SHP77 (cell line): ENCODE measurements around the gene EZH2.

Experiments
- DNase-seq, 2 experiments: peaks; one replicate each; lab custom pipeline; 2025; lab: John Stamatoyannopoulos, UW

Gene EZH2

GRCh38 chr7:148804343-148805235 lies 79.5 kb downstream of the EZH2 start:
- DNase-seq: no peak

- DNase-seq: no peak
Measured at GRCh38 chr7:148803094-148803493, 81.0 kb downstream of the EZH2 start.

DNA sequence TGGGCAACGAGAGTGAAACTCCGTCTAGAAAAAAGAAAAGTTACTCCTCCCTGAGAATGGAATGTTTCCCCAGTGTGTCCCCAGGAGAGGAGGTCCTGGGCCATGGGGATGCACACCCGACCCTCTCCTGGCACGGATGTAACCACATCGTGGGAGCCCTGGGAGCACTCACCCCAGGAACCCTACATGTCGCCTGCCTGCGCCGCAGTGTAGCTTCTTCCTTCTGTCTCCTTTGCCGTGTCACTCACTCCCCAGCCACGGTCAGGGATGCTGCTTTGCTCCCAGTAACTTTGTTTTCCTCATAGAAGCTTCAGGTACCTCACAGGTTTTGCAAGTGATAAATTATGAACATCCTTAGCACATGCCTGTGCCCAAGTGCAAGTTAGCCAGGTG lies 82.0 kb downstream of the EZH2 start:
- DNase-seq: no peak

DNA sequence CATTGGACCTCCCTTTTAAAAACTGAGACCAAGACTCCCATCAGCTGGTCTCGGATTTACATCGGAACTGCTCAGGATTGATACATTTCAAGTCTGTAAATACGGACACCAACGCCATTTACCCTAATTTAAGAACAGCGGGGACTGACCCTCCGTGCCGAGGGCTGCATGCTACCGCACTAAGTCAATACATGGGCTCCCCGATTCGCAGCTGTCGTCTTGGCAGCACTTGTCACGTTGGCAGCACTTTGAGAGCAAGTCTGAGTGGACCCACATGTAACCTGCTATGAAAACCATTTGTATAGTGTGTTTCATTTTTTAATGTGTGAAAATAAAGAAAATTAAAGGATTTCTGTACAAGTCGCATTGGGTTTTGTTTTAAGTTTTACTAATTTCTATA lies 83.4 kb downstream of the EZH2 start:
- no peak for DNase-seq

DNA sequence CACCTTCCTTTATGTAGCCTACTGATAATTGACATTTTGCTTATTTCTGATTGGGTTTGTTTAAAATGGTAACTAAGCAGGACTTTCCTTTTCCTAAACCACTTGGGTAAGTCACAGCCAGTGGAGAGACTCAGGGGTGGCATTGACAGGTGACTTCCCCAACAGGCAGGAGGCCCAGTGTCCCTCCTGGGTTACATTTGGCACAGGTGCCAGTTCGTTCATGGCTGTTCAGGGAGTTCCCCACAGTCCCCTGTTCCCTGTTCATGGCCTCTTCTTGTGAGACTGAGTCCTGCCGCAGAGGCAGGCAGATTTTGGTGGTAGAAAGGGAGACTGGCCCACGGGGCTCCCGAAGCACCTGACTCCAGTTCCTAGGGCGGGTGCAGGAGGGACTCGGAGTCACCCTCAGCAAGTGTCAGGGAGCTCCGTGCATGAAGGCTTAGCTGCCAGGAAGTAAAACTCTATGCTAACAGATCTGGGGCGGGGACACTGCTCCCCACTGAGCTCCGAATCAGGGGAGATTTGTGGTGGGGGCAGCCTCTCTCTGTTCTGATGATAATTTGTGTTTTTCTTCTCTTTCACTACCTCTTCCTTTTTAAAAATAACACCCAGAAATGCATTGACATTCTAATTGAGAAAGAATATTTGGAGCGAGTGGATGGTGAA lies 84.1 kb downstream of the EZH2 start:
- no peak for DNase-seq

DNA sequence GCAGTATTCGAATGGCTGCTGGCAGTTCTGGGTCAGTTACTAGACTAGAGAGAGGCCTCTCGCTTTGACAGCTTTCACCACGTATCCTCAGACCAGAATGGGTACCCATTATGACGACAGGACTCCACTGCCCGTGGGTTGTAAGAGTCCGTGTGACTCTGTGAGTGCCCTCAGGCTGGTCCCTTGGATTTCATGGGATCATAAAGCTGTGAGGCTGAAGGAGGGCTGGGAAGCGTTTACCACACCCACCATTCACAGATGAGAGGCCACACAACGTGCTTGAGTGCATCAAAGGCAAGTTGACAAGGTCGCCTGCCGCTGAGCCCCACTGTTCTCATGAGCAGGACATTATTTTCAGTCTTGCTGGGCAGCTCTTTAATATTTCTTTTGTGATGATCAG lies 87.2 kb downstream of the EZH2 start:
- DNase-seq: no peak

DNA sequence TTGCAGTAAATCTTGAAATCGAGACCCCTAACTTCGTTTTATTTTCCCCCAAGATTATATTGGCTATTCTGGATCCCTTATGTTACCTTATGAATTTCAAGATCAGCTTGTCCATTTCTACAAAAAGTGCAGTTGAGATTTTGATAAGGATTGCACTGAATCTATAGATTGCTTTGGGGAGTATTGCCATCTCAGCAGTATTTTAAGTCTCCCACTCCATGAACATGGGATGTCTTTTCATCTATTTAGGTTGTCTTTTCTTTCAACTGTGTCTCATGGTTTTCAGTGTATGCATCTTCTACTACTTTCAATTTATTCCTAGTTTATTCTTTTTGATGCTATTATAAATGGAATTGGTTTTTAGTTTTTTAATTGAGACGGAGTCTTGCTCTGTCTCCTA lies 89.6 kb downstream of the EZH2 start:
- no peak for DNase-seq

GRCh38 chr7:148793590-148793989 lies 90.5 kb downstream of the EZH2 start:
- DNase-seq: no peak

- DNase-seq: no peak
Measured at GRCh38 chr7:148791546-148791945, 92.5 kb downstream of the EZH2 start.

GRCh38 chr7:148790850-148791249 lies 93.2 kb downstream of the EZH2 start:
- DNase-seq: no peak

GRCh38 chr7:148790131-148790726 lies 93.9 kb downstream of the EZH2 start:
- no peak for DNase-seq

- DNase-seq: no peak
Measured at GRCh38 chr7:148789220-148789619, 94.9 kb downstream of the EZH2 start.

DNA sequence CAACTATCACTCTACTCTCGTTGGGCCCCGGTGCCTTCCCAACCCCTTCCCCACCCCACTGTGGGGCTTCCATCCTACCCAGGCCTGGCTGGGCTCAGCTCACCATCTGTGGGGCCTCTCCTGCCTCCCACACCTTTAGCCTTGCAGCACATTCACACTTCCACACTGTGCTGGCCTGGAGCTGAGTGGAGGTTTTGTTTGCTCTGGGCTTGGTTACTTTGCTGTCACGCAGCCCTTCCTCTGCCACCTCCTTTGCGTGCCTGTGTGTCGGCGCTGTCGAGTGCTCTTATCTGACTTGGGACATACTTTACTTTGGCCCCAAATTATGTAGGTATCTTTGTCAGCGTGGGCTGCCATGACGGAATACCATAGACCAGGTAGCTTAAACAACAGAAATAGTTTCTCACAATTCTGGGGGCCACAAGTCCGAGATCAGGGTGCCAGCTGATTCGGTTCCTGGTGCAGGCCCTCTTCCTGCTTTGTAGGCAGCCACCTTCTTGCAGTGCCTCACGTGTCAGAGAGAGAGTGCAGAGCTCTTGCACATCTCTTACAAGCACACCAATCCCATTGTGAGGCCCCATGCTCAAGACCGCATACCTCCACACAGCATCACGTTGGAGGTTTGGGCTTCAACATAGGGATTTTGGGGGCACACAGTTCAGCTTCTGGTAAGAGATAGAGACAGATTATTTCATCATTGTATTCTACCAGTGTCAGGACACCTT lies 96.4 kb downstream of the EZH2 start:
- no peak for DNase-seq

DNA sequence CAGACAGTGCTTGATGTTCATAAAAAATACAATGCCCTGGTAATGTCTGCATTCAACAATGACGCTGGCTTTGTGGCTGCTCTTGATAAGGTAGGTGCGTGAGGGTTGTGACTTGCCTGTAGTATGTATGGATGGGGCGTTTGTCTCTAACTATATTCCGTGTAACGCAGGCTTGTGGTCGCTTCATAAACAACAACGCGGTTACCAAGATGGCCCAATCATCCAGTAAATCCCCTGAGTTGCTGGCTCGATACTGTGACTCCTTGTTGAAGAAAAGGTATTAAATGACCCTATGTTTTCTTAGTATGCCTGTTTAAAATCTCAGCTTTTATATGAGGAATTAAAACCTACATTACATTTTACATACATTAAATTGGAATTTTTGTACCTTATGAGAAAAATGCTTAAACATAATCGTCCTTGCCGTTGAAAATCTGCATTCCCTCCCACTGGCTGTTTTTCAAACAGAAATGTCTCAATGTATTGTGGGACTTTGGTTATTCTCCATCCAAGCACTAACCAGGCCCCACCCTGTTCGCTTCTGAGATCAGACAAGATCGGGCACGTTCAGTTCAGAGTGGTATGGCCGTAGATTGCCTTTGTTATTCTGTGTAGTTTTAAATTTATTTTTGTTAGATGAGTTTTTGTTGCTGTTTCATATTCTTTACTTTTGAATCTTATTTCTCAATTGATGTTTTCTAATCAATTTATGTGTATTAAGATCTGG lies 100.1 kb downstream of the EZH2 start:
- no peak for DNase-seq

DNA sequence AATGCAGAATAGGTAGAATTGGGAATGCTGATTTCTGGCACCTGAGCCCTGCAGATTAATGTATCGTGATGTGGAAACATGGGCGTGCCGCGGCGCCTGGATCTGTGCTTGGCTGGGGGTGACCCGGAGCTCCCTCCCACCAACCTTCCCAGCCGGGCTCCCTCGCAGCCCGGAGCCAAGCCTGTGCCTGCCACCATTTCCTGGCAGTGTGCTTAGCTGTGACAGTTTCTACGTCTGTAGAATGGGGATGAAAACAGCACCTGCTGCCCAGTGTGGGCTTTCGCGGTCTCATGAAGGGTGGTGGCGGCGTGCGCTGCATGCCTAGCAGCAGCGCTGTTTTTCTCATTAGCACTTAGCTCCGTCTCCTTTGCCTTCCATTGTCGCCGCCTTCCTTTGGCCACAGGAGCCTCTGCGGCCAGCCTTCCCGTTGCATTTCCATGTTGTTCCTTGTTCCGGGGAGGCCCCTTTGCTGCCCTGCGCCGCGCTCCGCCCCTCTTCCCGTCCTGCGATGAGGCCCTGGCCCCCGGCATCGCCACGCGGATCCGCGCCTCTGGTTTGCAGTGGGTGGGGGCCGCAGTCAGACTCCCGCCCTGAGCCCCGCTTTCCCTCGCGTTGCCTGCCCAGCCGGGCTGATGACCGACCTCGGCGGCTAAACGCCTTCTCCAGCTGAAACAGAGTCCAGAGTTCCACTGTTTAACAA lies 101.2 kb downstream of the EZH2 start:
- no peak for DNase-seq

DNA sequence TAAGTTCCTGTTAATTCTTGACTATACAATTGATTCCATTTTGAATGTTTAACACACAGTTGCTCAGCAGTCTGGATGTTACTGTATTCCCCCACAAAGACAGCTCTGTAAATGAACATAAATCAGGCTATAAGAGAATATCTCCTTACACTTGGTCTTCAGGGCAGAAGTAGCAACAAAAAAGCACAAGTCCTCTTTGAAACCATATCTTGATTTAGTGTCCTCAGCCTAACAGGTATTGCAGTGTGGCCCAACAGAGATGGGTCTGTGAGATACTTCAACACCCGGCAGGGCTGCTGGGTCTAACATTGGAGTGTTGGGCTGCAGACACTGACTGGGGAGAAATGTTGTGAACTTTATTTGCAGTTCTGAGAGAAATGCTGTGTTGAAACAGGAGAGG lies 109.6 kb downstream of the EZH2 start:
- DNase-seq: no peak

- no peak for DNase-seq
Measured at GRCh38 chr7:148773334-148773733, 110.8 kb downstream of the EZH2 start.

- no peak for DNase-seq
Measured at GRCh38 chr7:148772297-148773089, 111.6 kb downstream of the EZH2 start.

DNA sequence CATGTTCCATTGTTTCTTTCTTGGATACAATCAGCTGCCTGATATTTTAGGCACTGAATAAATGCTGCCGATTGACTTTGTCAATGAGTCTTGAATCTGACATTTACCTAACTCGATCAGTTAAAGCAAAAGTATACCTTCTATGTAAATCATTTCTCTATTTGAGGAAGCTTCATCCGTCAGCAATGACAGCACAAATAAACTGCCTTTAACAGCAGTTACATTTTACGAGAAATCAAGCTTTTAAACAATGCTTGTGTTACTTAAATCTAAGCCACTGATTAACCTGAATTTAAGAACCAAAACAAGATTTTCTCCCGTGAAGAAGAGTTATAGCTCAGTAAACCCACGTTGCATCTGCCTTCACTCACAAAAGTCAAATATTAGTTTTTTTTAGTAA lies 114.1 kb downstream of the EZH2 start:
- DNase-seq: no peak

DNA sequence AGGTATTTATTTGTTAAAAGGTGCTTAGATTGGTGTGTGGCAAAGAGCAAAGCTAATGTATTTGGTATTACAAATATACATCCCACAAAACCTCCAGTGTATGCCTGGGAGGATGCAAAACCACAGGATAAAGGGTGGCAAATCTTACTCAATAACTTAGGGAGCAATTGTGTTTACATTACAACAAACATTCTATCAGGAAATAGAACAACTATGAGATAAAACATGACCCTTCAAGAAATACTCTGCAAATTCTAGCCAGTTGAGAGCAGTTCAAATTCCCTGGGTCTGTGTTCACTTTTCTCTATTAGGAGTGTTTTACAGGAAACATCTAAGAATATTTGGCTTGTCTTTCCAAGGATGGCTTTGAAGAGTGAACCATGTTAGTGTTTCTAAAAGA lies 120.5 kb downstream of the EZH2 start:
- no peak for DNase-seq
